GM19397 (cell line): ENCODE measurements around the gene IQCH.

ENCODE experiments used
- ATAC-seq: cut with Tn5 transposase; IDR thresholded peaks from one replicate; pipeline ENCODE4 v1.9.1; 2021; ENCODE audit warnings: mild to moderate bottlenecking, moderate library complexity; ENCODE audit not compliant: unreplicated experiment

The IQCH gene

GRCh38 chr15:67389975-67390374, 135.4 kb downstream of the IQCH start:
- ATAC-seq: no peak

- no peak for ATAC-seq
Measured at GRCh38 chr15:67394873-67395639, 140.5 kb downstream of the IQCH start.

- ATAC-seq: no peak
Measured at GRCh38 chr15:67396114-67396513, 141.5 kb downstream of the IQCH start.

GRCh38 chr15:67397139-67397538, 142.6 kb downstream of the IQCH start:
- ATAC-seq: no peak

GRCh38 chr15:67399925-67400324, 145.3 kb downstream of the IQCH start:
- no peak for ATAC-seq

- no peak for ATAC-seq
Measured at GRCh38 chr15:67400890-67401289, 146.3 kb downstream of the IQCH start.

GRCh38 chr15:67401336-67401735, 146.8 kb downstream of the IQCH start:
- no peak for ATAC-seq

GRCh38 chr15:67403428-67404154, 149.0 kb downstream of the IQCH start:
- ATAC-seq: no peak

GRCh38 chr15:67405208-67406191, 150.9 kb downstream of the IQCH start:
- no peak for ATAC-seq

GRCh38 chr15:67406257-67406861, 151.8 kb downstream of the IQCH start:
- no peak for ATAC-seq

- ATAC-seq: no peak
Measured at GRCh38 chr15:67407786-67408185, 153.2 kb downstream of the IQCH start.

GRCh38 chr15:67409175-67409574, 154.6 kb downstream of the IQCH start:
- ATAC-seq: no peak

GRCh38 chr15:67411486-67411885, 156.9 kb downstream of the IQCH start:
- no peak for ATAC-seq

- ATAC-seq: no peak
Measured at GRCh38 chr15:67413770-67414390, 159.3 kb downstream of the IQCH start.

GRCh38 chr15:67415181-67415580, 160.6 kb downstream of the IQCH start:
- ATAC-seq: no peak

- ATAC-seq: no peak
Measured at GRCh38 chr15:67416891-67417290, 162.3 kb downstream of the IQCH start.

- ATAC-seq: no peak
Measured at GRCh38 chr15:67419705-67420104, 165.1 kb downstream of the IQCH start.

- no peak for ATAC-seq
Measured at GRCh38 chr15:67420137-67420536, 165.6 kb downstream of the IQCH start.

- ATAC-seq: no peak
Measured at GRCh38 chr15:67421105-67421504, 166.5 kb downstream of the IQCH start.

- no peak for ATAC-seq
Measured at GRCh38 chr15:67422296-67422695, 167.7 kb downstream of the IQCH start.
